H9 (cell line): ENCODE results near the gene EIF3K. TPM values are rescaled to one million over a fixed set of nuclear protein-coding genes. Genes with fewer than 3 reads are reported as not detected.

ENCODE experiments used
- DNase-seq: peaks from one replicate; pipeline ENCODE4 v3.0.0-alpha.2; 2017
- H2AFZ ChIP-seq: one replicate; pipeline ENCODE4 v1.6.1; 2013; ENCODE audit warnings: mild to moderate bottlenecking, low read length, control low read depth, moderate library complexity
- H2AK5ac ChIP-seq: 2 replicates; pipeline ENCODE4 v1.6.1; 2013; ENCODE audit warnings: low read length, control low read depth, mixed read lengths; ENCODE audit not compliant: insufficient read length
- H2BK120ac ChIP-seq: one replicate; pipeline ENCODE4 v1.6.1; 2013; ENCODE audit warnings: low read depth, mild to moderate bottlenecking, low read length, control low read depth, inconsistent platforms; ENCODE audit not compliant: poor library complexity, severe bottlenecking
- H2BK12ac ChIP-seq: 2 replicates; pipeline ENCODE4 v1.6.1; 2013; ENCODE audit warnings: low read length, control low read depth, mixed read lengths, low read depth; ENCODE audit not compliant: insufficient read length
- H2BK15ac ChIP-seq: 2 replicates; pipeline ENCODE4 v1.6.1; 2013; ENCODE audit warnings: low read depth, low read length, control low read depth
- H2BK20ac ChIP-seq: one replicate; pipeline ENCODE4 v1.6.1; 2013; ENCODE audit warnings: low read depth, mild to moderate bottlenecking, low read length, control low read depth, inconsistent platforms; ENCODE audit not compliant: poor library complexity, severe bottlenecking
- H2BK5ac ChIP-seq: 2 replicates; pipeline ENCODE4 v1.6.1; 2013; ENCODE audit warnings: low read length, control low read depth, mixed read lengths; ENCODE audit not compliant: insufficient read length
- H3K14ac ChIP-seq: 2 replicates; pipeline ENCODE4 v1.6.1; 2013; ENCODE audit warnings: low read length, control low read depth; ENCODE audit not compliant: insufficient read depth
- H3K18ac ChIP-seq: 2 replicates; pipeline ENCODE4 v1.6.1; 2013; ENCODE audit warnings: low read depth, mild to moderate bottlenecking, mixed read lengths, low read length, control low read depth; ENCODE audit not compliant: insufficient read length
- H3K23ac ChIP-seq: 2 replicates; pipeline ENCODE4 v1.6.1; 2013; ENCODE audit warnings: low read length, control low read depth, mixed read lengths, low read depth; ENCODE audit not compliant: insufficient read length
- H3K23me2 ChIP-seq: 2 replicates; pipeline ENCODE4 v1.6.1; 2013; ENCODE audit warnings: low read depth, mild to moderate bottlenecking, mixed read lengths, low read length, control low read depth; ENCODE audit not compliant: insufficient read length, poor library complexity, severe bottlenecking
- H3K27ac ChIP-seq: 2 replicates; pipeline ENCODE4 v1.5.1; 2013; ENCODE audit warnings: low read length, control low read depth, mixed read lengths, low read depth; ENCODE audit not compliant: insufficient read length
- H3K27me3 ChIP-seq: 2 replicates; pipeline ENCODE4 v1.6.1; 2013; ENCODE audit warnings: low read length, control low read depth, inconsistent platforms; ENCODE audit not compliant: insufficient read depth
- H3K4ac ChIP-seq: 2 replicates; pipeline ENCODE4 v1.6.1; 2013; ENCODE audit warnings: low read depth, mild to moderate bottlenecking, control low read depth, inconsistent platforms, low read length, moderate library complexity
- H3K4me1 ChIP-seq: 2 replicates; pipeline ENCODE4 v1.6.1; 2013; ENCODE audit warnings: low read length, control low read depth, inconsistent platforms; ENCODE audit not compliant: insufficient read depth
- H3K4me2 ChIP-seq: 2 replicates; pipeline ENCODE4 v1.6.1; 2013; ENCODE audit warnings: low read length, control low read depth, mixed read lengths; ENCODE audit not compliant: insufficient read length, insufficient read depth
- H3K56ac ChIP-seq: 2 replicates; pipeline ENCODE4 v1.6.1; 2013; ENCODE audit warnings: low read depth, mild to moderate bottlenecking, mixed read lengths, low read length, control low read depth; ENCODE audit not compliant: insufficient read length
- H3K79me1 ChIP-seq: 2 replicates; pipeline ENCODE4 v1.6.1; 2013; ENCODE audit warnings: low read depth, mild to moderate bottlenecking, moderate library complexity, low read length, control low read depth, inconsistent platforms; ENCODE audit not compliant: insufficient read depth, poor library complexity, severe bottlenecking
- H3K79me2 ChIP-seq: 2 replicates; pipeline ENCODE4 v1.6.1; 2013; ENCODE audit warnings: low read length, control low read depth, inconsistent platforms; ENCODE audit not compliant: insufficient read depth
- H3K9ac ChIP-seq: 2 replicates; pipeline ENCODE4 v1.6.1; 2013; ENCODE audit warnings: low read length, control low read depth, mixed read lengths; ENCODE audit not compliant: insufficient read length; ENCODE audit errors: extremely low read depth
- H3K9me3 ChIP-seq: one replicate; pipeline ENCODE4 v1.6.1; 2013; ENCODE audit warnings: low read depth, low read length, inconsistent platforms; ENCODE audit not compliant: control insufficient read depth
- H3T11ph ChIP-seq: one replicate; pipeline ENCODE4 v1.6.1; 2013; ENCODE audit warnings: mild to moderate bottlenecking, low read length, control low read depth, inconsistent platforms
- H4K20me1 ChIP-seq: one replicate; pipeline ENCODE4 v1.6.1; 2013; ENCODE audit not compliant: control insufficient read depth, insufficient read length, insufficient read depth
- H4K5ac ChIP-seq: 2 replicates; pipeline ENCODE4 v1.6.1; 2013; ENCODE audit warnings: low read depth, mild to moderate bottlenecking, mixed read lengths, low read length, control low read depth; ENCODE audit not compliant: insufficient read length
- H4K8ac ChIP-seq: replicated peaks from 2 replicates; pipeline ENCODE4 v1.6.1; 2013; ENCODE audit warnings: low read length, control low read depth, mixed read lengths, low read depth; ENCODE audit not compliant: insufficient read length
- H4K91ac ChIP-seq: 2 replicates; pipeline ENCODE4 v1.6.1; 2013; ENCODE audit warnings: low read depth, mild to moderate bottlenecking, moderate library complexity, mixed read lengths, low read length, control low read depth; ENCODE audit not compliant: insufficient read length
- H3K27ac Mint-ChIP-seq, 3 experiments: 2 replicates in 2 of 3; 3 replicates in 1 of 3; pipeline ENCODE4 v1.8.0; 2020 to 2021; ENCODE audit warnings: mixed read lengths in 3 of 3, mild to moderate bottlenecking in 1 of 3, moderate library complexity in 1 of 3
- H3K27me3 Mint-ChIP-seq: 2 replicates; pipeline ENCODE4 v1.8.0; 2021; ENCODE audit warnings: low read depth, mild to moderate bottlenecking, moderate library complexity, mixed read lengths
- H3K36me3 Mint-ChIP-seq, 3 experiments: 2 replicates in 2 of 3; 3 replicates in 1 of 3; pipeline ENCODE4 v1.8.0; 2020 to 2021; ENCODE audit warnings: low read depth in 3 of 3, mixed read lengths in 3 of 3; ENCODE audit not compliant: insufficient read depth in 1 of 3
- H3K4me1 Mint-ChIP-seq, 2 experiments: 2 replicates each; pipeline ENCODE4 v1.8.0; 2020; ENCODE audit warnings: mixed read lengths in 2 of 2
- H3K4me3 Mint-ChIP-seq, 2 experiments: 2 replicates in 1 of 2; 3 replicates in 1 of 2; pipeline ENCODE4 v1.8.0; 2020 to 2021; ENCODE audit warnings: mild to moderate bottlenecking in 2 of 2, mixed read lengths in 2 of 2, moderate library complexity in 1 of 2
- H3K9me3 Mint-ChIP-seq, 2 experiments: 2 replicates in 1 of 2; 3 replicates in 1 of 2; pipeline ENCODE4 v1.8.0; 2020; ENCODE audit warnings: mild to moderate bottlenecking in 2 of 2, mixed read lengths in 2 of 2, moderate library complexity in 1 of 2
- CTCF ChIP-seq: fragments of 200-600 bp; sonication (generic); conservative IDR thresholded peaks from 3 replicates; pipeline ENCODE4 v1.8.0; 2021; ENCODE audit warnings: antibody characterized with exemption, mild to moderate bottlenecking
- WGBS: extraction: QIAGEN DNeasy Blood & Tissue Kit; methylation state at CpG from one replicate; pipeline ENCODE4 v1.1.7; 2013; ENCODE audit warnings: missing lambda C conversion rate, low lambda C conversion rate, mixed read lengths; ENCODE audit not compliant: insufficient read length; ENCODE audit errors: extremely low coverage; 5-methylcytosine and 5-hydroxymethylcytosine counted together
- total RNA-seq: library from RNA; stranded (reverse); gene quantifications from 2 replicates; pipeline ENCODE4 v1.2.1, GENCODE V29; 2021

EIF3K gene
- total RNA-seq, 1 experiment from 2014 or later = 345 TPM

GRCh38 chr19:38571682-38572081 lies 47.3 kb upstream of the EIF3K start:
- Histone ChIP-seq H2BK120ac (no peak overlapping the region), H3K14ac (no peak overlapping the region), H2AK5ac (no peak overlapping the region), H3K4me1 (no peaks in the 10 kb centered on the region), H3K79me2 (no peaks in the 10 kb centered on the region), H3K18ac (no peak overlapping the region), H4K5ac (no peak overlapping the region), H2BK20ac (no peak overlapping the region), H4K8ac (no peak overlapping the region), H3K9ac (no peak overlapping the region), H2BK5ac (no peak overlapping the region), H3K9me3 (no peaks in the 10 kb centered on the region), H4K91ac (no peak overlapping the region), H3K23ac (no peak overlapping the region), H3K4ac (no peak overlapping the region), H3K56ac (no peak overlapping the region), H3K23me2 (no peaks in the 10 kb centered on the region), H3K79me1 (no peaks in the 10 kb centered on the region), H4K20me1 (peaks cover under 1% of the 10 kb centered on the region), H2BK15ac (no peak overlapping the region), H2AFZ (no peak overlapping the region), H3K27me3 (no peaks in the 10 kb centered on the region), H2BK12ac (no peak overlapping the region), H3K4me2 (no peak overlapping the region), H3K27ac (no peak overlapping the region), H3T11ph (no peak overlapping the region)
- Mint-ChIP-seq H3K9me3 (no peaks in the 10 kb centered on the region), H3K27ac (no peak overlapping the region; a peak in 1 of 7 replicates), H3K36me3 (peaks cover 0 to 10% (median 10%) of the 10 kb centered on the region in 3 experiments; a peak in 5 of 7 replicates), H3K4me1 (no peaks in the 10 kb centered on the region), H3K4me3 (no peak overlapping the region), H3K27me3 (no peaks in the 10 kb centered on the region)
- no CpG with 5 or more reads among the region's 2 CpGs for WGBS
- no peak for DNase-seq
- TF ChIP-seq CTCF = no peak
